ENCODE results near the gene AEBP1. TPM values are rescaled to one million over a fixed set of nuclear protein-coding genes. Genes with fewer than 3 reads are reported as not detected.

The AEBP1 gene
- total and polyA plus RNA-seq, 9 of the 15 experiments (the other 6 are each of a cell fraction or from before 2014, with no cell fraction given): 0.03 to 0.78 (median 0.30) TPM; not detected in 2

DNA sequence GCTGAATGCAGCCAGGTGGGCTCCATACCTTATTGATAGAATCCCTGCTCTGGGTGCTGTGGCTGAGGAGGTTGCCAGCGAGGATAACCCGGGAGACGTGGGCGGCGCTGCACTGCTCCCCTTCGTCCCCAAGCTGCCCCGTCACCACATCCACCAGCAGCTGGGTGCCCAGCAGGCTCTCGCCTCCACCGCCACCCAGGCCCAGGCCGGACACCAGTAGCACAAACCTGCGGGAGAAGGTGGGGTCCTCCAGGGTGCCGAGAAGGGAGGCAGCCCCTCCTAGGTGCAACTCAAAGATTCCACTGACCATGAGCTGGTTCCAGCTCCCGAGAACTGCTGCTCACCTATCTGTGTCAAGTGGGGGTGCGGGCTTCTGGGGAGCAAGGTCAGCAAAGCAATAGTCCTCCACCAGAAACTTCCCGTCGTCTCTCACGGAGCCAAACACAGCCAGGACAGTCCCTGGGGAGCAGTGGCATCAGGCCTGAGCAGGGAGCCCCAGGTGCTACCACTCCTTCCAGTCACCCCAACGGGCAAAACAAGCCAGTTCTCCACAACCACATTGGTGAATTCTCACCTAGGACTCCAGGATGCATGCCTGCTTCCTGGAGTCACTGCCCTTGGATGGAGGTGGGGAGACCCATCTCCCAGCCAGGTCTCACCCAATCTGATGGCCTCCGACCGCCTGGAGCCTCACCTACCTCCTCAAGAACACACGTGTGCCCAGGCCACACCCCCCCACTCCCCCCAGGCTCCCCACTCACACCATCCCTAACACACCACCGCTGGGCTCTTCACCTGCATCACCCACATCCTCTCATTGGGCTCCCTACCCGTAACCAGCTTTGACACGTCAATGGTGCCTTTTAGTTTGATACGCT lies 12.9 kb downstream of the AEBP1 start:
- Histone ChIP-seq H3K4me2 (ENCODE audit: insufficient read depth, low read length) (no peak overlapping the region), H3K9me3 (replicated peaks; ENCODE audit: control insufficient read depth, insufficient read depth, low read depth, low read length) (no peaks in the 10 kb centered on the region), H3K9me1 (ENCODE audit: control insufficient read depth, insufficient read depth, low read length) (peaks cover 13% of the 10 kb centered on the region), H3K9ac (ENCODE audit: insufficient read depth in 1 of 2, low read depth in 2 of 2, low read length in 2 of 2) (0 out of 4 replicates have a peak overlapping the region, but pooled peaks of 1 of the 2 experiments have one; percentile 38), H3K4me3 (no peak overlapping the region), H3K4me1 (replicated peaks in 1 of 2; ENCODE audit: control insufficient read depth in 2 of 2, insufficient read depth in 2 of 2, low read length in 2 of 2) (peaks cover 19 to 40% of the 10 kb centered on the region in 2 experiments), H3K27me3 (ENCODE audit: control insufficient read depth in 2 of 2, insufficient read depth in 2 of 2, low read length in 2 of 2) (peaks cover 0 to under 1% of the 10 kb centered on the region in 2 experiments; a peak in 1 of 5 replicates), H3K27ac (ENCODE audit: extremely low read depth, low read depth, low read length) (no peak overlapping the region), H4K20me1 (replicated peaks; ENCODE audit: control insufficient read depth, insufficient read depth, low read length) (peaks cover 31% of the 10 kb centered on the region), H3K79me2 (ENCODE audit: control insufficient read depth, insufficient read depth, low read length) (peaks cover 30% of the 10 kb centered on the region), H2AFZ (ENCODE audit: low read depth, low read length) (no peak overlapping the region), H3K36me3 (ENCODE audit: control insufficient read depth, insufficient read depth, low read length) (peaks cover 77% of the 10 kb centered on the region)
- no TSS peak for BruUV-seq (replicated peaks)
- WGBS (ENCODE audit: insufficient coverage, low coverage, missing lambda C conversion rate): 89% methylated on average over 23 of the region's 25 CpGs
- intact Hi-C loops (cut with micrococcal nuclease) (no loop called here), in situ Hi-C loops (cut with MboI) (no loop called here)
- POLR2A ChIA-PET: interaction anchor here (0.6 to 2.9 kb wide), 5 partner anchors 11 to 877 kb away, joined by 3 to 16 read pairs (median 3); no protein-coding TSS in a partner anchor
- CTCF ChIA-PET (ENCODE audit: low intra/inter-chr PET ratio): no interaction called here
- no peak for FAIRE-seq
- no peak for ATAC-seq
- DNase-seq (ENCODE audit: extremely low read depth in 1 of 4, low spot score in 3 of 4): no peak
- TF ChIP-seq NFRKB (IDR thresholded peaks at IDR 0.05; ENCODE audit: low read depth): no peak
- TF ChIP-seq POLR2G (IDR thresholded peaks at IDR 0.05; ENCODE audit: low read depth, low read length): peak; percentile 65
- no peak for TF ChIP-seq WHSC1 (IDR thresholded peaks at IDR 0.05; ENCODE audit: low read length)
- no peak for TF ChIP-seq ZBED1 (IDR thresholded peaks at IDR 0.05)
- TF ChIP-seq, protein P1, sequence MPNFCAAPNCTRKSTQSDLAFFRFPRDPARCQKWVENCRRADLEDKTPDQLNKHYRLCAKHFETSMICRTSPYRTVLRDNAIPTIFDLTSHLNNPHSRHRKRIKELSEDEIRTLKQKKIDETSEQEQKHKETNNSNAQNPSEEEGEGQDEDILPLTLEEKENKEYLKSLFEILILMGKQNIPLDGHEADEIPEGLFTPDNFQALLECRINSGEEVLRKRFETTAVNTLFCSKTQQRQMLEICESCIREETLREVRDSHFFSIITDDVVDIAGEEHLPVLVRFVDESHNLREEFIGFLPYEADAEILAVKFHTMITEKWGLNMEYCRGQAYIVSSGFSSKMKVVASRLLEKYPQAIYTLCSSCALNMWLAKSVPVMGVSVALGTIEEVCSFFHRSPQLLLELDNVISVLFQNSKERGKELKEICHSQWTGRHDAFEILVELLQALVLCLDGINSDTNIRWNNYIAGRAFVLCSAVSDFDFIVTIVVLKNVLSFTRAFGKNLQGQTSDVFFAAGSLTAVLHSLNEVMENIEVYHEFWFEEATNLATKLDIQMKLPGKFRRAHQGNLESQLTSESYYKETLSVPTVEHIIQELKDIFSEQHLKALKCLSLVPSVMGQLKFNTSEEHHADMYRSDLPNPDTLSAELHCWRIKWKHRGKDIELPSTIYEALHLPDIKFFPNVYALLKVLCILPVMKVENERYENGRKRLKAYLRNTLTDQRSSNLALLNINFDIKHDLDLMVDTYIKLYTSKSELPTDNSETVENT (CRISPR knock-in tag; IDR thresholded peaks at IDR 0.05): no peak
- no peak for TF ChIP-seq KLF13 (tag; IDR thresholded peaks at IDR 0.05; ENCODE audit: borderline replicate concordance, low read depth)
- no peak for TF ChIP-seq MCM3 (IDR thresholded peaks at IDR 0.05)
- TF ChIP-seq, protein P2, sequence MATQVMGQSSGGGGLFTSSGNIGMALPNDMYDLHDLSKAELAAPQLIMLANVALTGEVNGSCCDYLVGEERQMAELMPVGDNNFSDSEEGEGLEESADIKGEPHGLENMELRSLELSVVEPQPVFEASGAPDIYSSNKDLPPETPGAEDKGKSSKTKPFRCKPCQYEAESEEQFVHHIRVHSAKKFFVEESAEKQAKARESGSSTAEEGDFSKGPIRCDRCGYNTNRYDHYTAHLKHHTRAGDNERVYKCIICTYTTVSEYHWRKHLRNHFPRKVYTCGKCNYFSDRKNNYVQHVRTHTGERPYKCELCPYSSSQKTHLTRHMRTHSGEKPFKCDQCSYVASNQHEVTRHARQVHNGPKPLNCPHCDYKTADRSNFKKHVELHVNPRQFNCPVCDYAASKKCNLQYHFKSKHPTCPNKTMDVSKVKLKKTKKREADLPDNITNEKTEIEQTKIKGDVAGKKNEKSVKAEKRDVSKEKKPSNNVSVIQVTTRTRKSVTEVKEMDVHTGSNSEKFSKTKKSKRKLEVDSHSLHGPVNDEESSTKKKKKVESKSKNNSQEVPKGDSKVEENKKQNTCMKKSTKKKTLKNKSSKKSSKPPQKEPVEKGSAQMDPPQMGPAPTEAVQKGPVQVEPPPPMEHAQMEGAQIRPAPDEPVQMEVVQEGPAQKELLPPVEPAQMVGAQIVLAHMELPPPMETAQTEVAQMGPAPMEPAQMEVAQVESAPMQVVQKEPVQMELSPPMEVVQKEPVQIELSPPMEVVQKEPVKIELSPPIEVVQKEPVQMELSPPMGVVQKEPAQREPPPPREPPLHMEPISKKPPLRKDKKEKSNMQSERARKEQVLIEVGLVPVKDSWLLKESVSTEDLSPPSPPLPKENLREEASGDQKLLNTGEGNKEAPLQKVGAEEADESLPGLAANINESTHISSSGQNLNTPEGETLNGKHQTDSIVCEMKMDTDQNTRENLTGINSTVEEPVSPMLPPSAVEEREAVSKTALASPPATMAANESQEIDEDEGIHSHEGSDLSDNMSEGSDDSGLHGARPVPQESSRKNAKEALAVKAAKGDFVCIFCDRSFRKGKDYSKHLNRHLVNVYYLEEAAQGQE (IDR thresholded peaks at IDR 0.05; ENCODE audit: borderline replicate concordance): no peak
- TF ChIP-seq, protein P2 (CRISPR knock-in tag; IDR thresholded peaks at IDR 0.05; ENCODE audit: low read depth): no peak
- no peak for TF ChIP-seq ZNF707 (CRISPR knock-in tag; conservative IDR thresholded peaks at IDR 0.05)
- TF ChIP-seq ZSCAN29 (IDR thresholded peaks at IDR 0.05): no peak
- peak; percentile 41; the same call in 1 of the 2 replicates for TF ChIP-seq RBFOX2 (IDR thresholded peaks at IDR 0.05; ENCODE audit: low read depth, low read length)
